A673 (cell line): ENCODE measurements around the gene B3GLCT.
"Not testable (repeated sequence)": the region's sequence is repeated elsewhere in the genome, so short reads cannot be mapped to it uniquely, and the experiment has no call there.

Experiments used
- EZH2 ChIP-seq: fragments of 200-600 bp; sonication (generic); IDR thresholded peaks from 2 replicates; pipeline ENCODE4 v1.6.1; 2017; ENCODE audit warnings: borderline replicate concordance, low read depth, mild to moderate bottlenecking, mixed read lengths, antibody characterized with exemption, low read length; ENCODE audit not compliant: poor library complexity, severe bottlenecking
- TF ChIP-seq, protein P1 (sequence below): fragments of 300-800, 200-600 bp; sonication (generic); conservative IDR thresholded peaks from 2 replicates; pipeline ENCODE4 v1.5.1; 2017; ENCODE audit warnings: low read depth, mild to moderate bottlenecking, antibody characterized with exemption, low read length, moderate library complexity, mixed read lengths

DNA sequence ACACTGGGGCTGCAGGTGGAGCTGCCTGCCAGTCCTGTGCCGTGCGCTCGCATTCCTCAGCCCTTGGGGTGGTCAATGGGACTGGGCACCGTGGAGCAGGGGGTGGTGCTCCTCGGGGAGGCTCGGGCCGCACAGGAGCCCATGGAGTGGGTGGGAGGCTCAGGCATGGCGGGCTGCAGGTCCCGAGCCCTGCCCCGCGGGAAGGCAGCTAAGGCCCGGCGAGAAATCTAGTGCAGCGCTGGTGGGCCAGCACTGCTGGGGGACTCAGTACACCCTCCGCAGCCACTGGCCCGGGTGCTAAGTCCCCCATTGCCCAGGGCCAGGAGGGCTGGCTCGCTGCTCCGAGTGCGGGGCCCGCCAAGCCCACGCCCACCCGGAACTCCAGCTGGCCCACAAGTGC is 139.8 kb downstream of the B3GLCT start:
- TF ChIP-seq, protein P1, sequence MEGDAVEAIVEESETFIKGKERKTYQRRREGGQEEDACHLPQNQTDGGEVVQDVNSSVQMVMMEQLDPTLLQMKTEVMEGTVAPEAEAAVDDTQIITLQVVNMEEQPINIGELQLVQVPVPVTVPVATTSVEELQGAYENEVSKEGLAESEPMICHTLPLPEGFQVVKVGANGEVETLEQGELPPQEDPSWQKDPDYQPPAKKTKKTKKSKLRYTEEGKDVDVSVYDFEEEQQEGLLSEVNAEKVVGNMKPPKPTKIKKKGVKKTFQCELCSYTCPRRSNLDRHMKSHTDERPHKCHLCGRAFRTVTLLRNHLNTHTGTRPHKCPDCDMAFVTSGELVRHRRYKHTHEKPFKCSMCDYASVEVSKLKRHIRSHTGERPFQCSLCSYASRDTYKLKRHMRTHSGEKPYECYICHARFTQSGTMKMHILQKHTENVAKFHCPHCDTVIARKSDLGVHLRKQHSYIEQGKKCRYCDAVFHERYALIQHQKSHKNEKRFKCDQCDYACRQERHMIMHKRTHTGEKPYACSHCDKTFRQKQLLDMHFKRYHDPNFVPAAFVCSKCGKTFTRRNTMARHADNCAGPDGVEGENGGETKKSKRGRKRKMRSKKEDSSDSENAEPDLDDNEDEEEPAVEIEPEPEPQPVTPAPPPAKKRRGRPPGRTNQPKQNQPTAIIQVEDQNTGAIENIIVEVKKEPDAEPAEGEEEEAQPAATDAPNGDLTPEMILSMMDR = not testable (repeated sequence)
- not testable (repeated sequence) for TF ChIP-seq EZH2
